ENCODE measurements around the gene TRIM4.
"Not testable (repeated sequence)": the region's sequence is repeated elsewhere in the genome, so short reads cannot be mapped to it uniquely, and the experiment has no call there.

The TRIM4 gene

GRCh38 chr7:99938296-99938695 is 19.0 kb upstream of the TRIM4 start (continued):
- TF ChIP-seq, protein P1, sequence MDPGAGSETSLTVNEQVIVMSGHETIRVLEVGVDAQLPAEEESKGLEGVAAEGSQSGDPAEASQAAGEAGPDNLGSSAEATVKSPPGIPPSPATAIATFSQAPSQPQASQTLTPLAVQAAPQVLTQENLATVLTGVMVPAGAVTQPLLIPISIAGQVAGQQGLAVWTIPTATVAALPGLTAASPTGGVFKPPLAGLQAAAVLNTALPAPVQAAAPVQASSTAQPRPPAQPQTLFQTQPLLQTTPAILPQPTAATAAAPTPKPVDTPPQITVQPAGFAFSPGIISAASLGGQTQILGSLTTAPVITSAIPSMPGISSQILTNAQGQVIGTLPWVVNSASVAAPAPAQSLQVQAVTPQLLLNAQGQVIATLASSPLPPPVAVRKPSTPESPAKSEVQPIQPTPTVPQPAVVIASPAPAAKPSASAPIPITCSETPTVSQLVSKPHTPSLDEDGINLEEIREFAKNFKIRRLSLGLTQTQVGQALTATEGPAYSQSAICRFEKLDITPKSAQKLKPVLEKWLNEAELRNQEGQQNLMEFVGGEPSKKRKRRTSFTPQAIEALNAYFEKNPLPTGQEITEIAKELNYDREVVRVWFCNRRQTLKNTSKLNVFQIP (CRISPR knock-in tag; IDR thresholded peaks at IDR 0.05; ENCODE audit: borderline replicate concordance, low read depth): no peak
- TF ChIP-seq ARNTL (CRISPR knock-in tag; IDR thresholded peaks at IDR 0.05; ENCODE audit: borderline replicate concordance, low read depth) (no peak), GLIS3 (CRISPR knock-in tag; IDR thresholded peaks at IDR 0.05) (no peak), CSDC2 (CRISPR knock-in tag; IDR thresholded peaks at IDR 0.05) (no peak), ISL1 (CRISPR knock-in tag; IDR thresholded peaks at IDR 0.05) (no peak), BACH2 (CRISPR knock-in tag; IDR thresholded peaks at IDR 0.05; ENCODE audit: borderline replicate concordance) (no peak), ZFP30 (CRISPR knock-in tag; IDR thresholded peaks at IDR 0.05) (no peak), TCF4 (CRISPR knock-in tag; IDR thresholded peaks at IDR 0.05; ENCODE audit: borderline replicate concordance) (no peak), ZFP3 (CRISPR knock-in tag; IDR thresholded peaks at IDR 0.05) (no peak), TOX (CRISPR knock-in tag; IDR thresholded peaks at IDR 0.05; ENCODE audit: borderline replicate concordance) (no peak), OSR1 (CRISPR knock-in tag; IDR thresholded peaks at IDR 0.05) (no peak), ZNF70 (CRISPR knock-in tag; IDR thresholded peaks at IDR 0.05) (no peak), ESRRG (CRISPR knock-in tag; IDR thresholded peaks at IDR 0.05) (no peak)
- TF ChIP-seq, protein P2, sequence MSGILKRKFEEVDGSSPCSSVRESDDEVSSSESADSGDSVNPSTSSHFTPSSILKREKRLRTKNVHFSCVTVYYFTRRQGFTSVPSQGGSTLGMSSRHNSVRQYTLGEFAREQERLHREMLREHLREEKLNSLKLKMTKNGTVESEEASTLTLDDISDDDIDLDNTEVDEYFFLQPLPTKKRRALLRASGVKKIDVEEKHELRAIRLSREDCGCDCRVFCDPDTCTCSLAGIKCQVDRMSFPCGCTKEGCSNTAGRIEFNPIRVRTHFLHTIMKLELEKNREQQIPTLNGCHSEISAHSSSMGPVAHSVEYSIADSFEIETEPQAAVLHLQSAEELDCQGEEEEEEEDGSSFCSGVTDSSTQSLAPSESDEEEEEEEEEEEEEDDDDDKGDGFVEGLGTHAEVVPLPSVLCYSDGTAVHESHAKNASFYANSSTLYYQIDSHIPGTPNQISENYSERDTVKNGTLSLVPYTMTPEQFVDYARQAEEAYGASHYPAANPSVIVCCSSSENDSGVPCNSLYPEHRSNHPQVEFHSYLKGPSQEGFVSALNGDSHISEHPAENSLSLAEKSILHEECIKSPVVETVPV (CRISPR knock-in tag; IDR thresholded peaks at IDR 0.05): no peak
- TF ChIP-seq, protein P3, sequence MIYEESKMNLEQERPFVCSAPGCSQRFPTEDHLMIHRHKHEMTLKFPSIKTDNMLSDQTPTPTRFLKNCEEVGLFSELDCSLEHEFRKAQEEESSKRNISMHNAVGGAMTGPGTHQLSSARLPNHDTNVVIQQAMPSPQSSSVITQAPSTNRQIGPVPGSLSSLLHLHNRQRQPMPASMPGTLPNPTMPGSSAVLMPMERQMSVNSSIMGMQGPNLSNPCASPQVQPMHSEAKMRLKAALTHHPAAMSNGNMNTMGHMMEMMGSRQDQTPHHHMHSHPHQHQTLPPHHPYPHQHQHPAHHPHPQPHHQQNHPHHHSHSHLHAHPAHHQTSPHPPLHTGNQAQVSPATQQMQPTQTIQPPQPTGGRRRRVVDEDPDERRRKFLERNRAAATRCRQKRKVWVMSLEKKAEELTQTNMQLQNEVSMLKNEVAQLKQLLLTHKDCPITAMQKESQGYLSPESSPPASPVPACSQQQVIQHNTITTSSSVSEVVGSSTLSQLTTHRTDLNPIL (CRISPR knock-in tag; IDR thresholded peaks at IDR 0.05; ENCODE audit: low read depth): no peak

DNA sequence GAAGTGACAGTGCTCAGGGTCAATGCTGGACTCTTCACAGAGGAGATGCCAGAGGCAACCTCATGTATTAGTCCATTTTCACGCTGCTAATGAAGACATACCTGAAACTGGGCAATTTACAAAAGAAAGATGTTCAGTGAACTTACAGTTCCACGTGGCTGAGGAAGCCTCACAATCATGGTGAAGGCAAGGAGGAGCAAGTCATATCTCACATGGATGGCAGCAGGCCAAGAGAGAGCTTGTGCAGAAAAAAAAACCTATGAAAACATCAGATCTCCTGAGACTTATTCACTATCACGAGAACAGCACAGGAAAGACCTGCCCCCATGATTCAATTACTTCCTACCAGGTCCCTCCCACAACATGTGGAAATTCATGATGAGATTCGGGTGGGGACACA is 15.7 kb upstream of the TRIM4 start:
- not testable (repeated sequence) for ATAC-seq

GRCh38 chr7:99930376-99930775 is 11.0 kb upstream of the TRIM4 start:
- TF ChIP-seq, protein P1 (CRISPR knock-in tag; IDR thresholded peaks at IDR 0.05; ENCODE audit: borderline replicate concordance, low read depth): no peak
- no peak for TF ChIP-seq ARNTL (CRISPR knock-in tag; IDR thresholded peaks at IDR 0.05; ENCODE audit: borderline replicate concordance, low read depth)
- no peak for TF ChIP-seq ZFP3 (CRISPR knock-in tag; IDR thresholded peaks at IDR 0.05)
- no peak for TF ChIP-seq RARB (CRISPR knock-in tag; IDR thresholded peaks at IDR 0.05)
- no peak for TF ChIP-seq ESRRG (CRISPR knock-in tag; IDR thresholded peaks at IDR 0.05)
- TF ChIP-seq GLIS3 (CRISPR knock-in tag; IDR thresholded peaks at IDR 0.05): no peak
- no peak for TF ChIP-seq ISL1 (CRISPR knock-in tag; IDR thresholded peaks at IDR 0.05)
- TF ChIP-seq OSR1 (CRISPR knock-in tag; IDR thresholded peaks at IDR 0.05): no peak
- TF ChIP-seq TCF4 (CRISPR knock-in tag; IDR thresholded peaks at IDR 0.05; ENCODE audit: borderline replicate concordance): no peak
- no peak for TF ChIP-seq ZNF8 (CRISPR knock-in tag; IDR thresholded peaks at IDR 0.05)
- no peak for TF ChIP-seq PPARA (CRISPR knock-in tag; IDR thresholded peaks at IDR 0.05; ENCODE audit: borderline replicate concordance)

DNA sequence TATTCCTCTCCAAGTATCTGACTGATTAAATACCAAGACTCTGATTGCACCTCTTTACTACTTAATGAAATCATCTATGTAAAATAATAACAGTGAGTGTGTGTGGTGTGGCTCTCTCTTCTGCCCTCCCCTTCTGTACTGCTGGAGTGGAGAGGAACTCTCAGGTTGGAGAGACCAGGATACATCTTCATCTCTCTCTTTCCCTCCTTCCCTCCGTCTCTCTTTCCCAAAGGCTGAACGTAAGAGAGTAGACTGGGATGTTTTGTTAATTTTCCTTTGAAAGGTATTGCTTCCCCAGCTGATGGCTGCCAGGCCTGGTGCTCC is 10.4 kb upstream of the TRIM4 start:
- ATAC-seq: peak; percentile 48; the same call in 2 of the 3 replicates
- no peak for TF ChIP-seq OSR1 (CRISPR knock-in tag; IDR thresholded peaks at IDR 0.05)
- TF ChIP-seq, protein P2 (CRISPR knock-in tag; IDR thresholded peaks at IDR 0.05): no peak
- no peak for TF ChIP-seq ZNF8 (CRISPR knock-in tag; IDR thresholded peaks at IDR 0.05)
- TF ChIP-seq TOX (CRISPR knock-in tag; IDR thresholded peaks at IDR 0.05; ENCODE audit: borderline replicate concordance): no peak
- no peak for TF ChIP-seq ISL1 (CRISPR knock-in tag; IDR thresholded peaks at IDR 0.05)
- TF ChIP-seq SNAI2 (CRISPR knock-in tag; IDR thresholded peaks at IDR 0.05): no peak
- TF ChIP-seq, protein P4, sequence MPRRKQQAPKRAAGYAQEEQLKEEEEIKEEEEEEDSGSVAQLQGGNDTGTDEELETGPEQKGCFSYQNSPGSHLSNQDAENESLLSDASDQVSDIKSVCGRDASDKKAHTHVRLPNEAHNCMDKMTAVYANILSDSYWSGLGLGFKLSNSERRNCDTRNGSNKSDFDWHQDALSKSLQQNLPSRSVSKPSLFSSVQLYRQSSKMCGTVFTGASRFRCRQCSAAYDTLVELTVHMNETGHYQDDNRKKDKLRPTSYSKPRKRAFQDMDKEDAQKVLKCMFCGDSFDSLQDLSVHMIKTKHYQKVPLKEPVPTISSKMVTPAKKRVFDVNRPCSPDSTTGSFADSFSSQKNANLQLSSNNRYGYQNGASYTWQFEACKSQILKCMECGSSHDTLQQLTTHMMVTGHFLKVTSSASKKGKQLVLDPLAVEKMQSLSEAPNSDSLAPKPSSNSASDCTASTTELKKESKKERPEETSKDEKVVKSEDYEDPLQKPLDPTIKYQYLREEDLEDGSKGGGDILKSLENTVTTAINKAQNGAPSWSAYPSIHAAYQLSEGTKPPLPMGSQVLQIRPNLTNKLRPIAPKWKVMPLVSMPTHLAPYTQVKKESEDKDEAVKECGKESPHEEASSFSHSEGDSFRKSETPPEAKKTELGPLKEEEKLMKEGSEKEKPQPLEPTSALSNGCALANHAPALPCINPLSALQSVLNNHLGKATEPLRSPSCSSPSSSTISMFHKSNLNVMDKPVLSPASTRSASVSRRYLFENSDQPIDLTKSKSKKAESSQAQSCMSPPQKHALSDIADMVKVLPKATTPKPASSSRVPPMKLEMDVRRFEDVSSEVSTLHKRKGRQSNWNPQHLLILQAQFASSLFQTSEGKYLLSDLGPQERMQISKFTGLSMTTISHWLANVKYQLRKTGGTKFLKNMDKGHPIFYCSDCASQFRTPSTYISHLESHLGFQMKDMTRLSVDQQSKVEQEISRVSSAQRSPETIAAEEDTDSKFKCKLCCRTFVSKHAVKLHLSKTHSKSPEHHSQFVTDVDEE (CRISPR knock-in tag; IDR thresholded peaks at IDR 0.05): no peak
- no peak for TF ChIP-seq BACH2 (CRISPR knock-in tag; IDR thresholded peaks at IDR 0.05; ENCODE audit: borderline replicate concordance)
- no peak for TF ChIP-seq PPARA (CRISPR knock-in tag; IDR thresholded peaks at IDR 0.05; ENCODE audit: borderline replicate concordance)
- TF ChIP-seq CSDC2 (CRISPR knock-in tag; IDR thresholded peaks at IDR 0.05): no peak
- TF ChIP-seq, protein P1 (CRISPR knock-in tag; IDR thresholded peaks at IDR 0.05; ENCODE audit: borderline replicate concordance, low read depth): no peak
- no peak for TF ChIP-seq TCF4 (CRISPR knock-in tag; IDR thresholded peaks at IDR 0.05; ENCODE audit: borderline replicate concordance)
- TF ChIP-seq GLIS3 (CRISPR knock-in tag; IDR thresholded peaks at IDR 0.05): no peak
- no peak for TF ChIP-seq ZNF70 (CRISPR knock-in tag; IDR thresholded peaks at IDR 0.05)
- no peak for TF ChIP-seq ZC3H10 (CRISPR knock-in tag; IDR thresholded peaks at IDR 0.05)
- TF ChIP-seq ZNF565 (CRISPR knock-in tag; conservative IDR thresholded peaks at IDR 0.05; ENCODE audit: low read depth): no peak

More at GRCh38 chr7:99930376-99930775, 11.0 kb upstream of the TRIM4 start:
- ATAC-seq: no peak
